GM20000 (cell line): ENCODE results near the gene ADGRG6.

Experiments
- DNase-seq: peaks from one replicate; pipeline ENCODE4 v3.0.0; 2012; ENCODE audit warnings: low spot score
- CTCF ChIP-seq: IDR thresholded peaks from 2 replicates; pipeline ENCODE4 v1.5.1; 2012; ENCODE audit warnings: mild to moderate bottlenecking, control low read depth; ENCODE audit errors: extremely low read depth, missing control alignments

Gene ADGRG6

GRCh38 chr6:142411145-142411544 lies 109.3 kb downstream of the ADGRG6 start:
- DNase-seq, result no peak
- TF ChIP-seq CTCF, result no peak

GRCh38 chr6:142412241-142412640 lies 110.4 kb downstream of the ADGRG6 start:
- no peak for TF ChIP-seq CTCF
- DNase-seq, result no peak

- no peak for DNase-seq
- TF ChIP-seq CTCF, result no peak
These were observed 110.9 kb downstream of the ADGRG6 start for GRCh38 chr6:142412658-142413057.

- no peak for TF ChIP-seq CTCF
- DNase-seq, result no peak
These were observed 111.3 kb downstream of the ADGRG6 start for GRCh38 chr6:142413111-142413510.

GRCh38 chr6:142414462-142415250 lies 112.8 kb downstream of the ADGRG6 start:
- DNase-seq, result no peak
- TF ChIP-seq CTCF, result no peak

- no peak for TF ChIP-seq CTCF
- no peak for DNase-seq
These were observed 114.4 kb downstream of the ADGRG6 start for GRCh38 chr6:142416179-142416578.

- no peak for DNase-seq
- no peak for TF ChIP-seq CTCF
These were observed 114.9 kb downstream of the ADGRG6 start for GRCh38 chr6:142416686-142417085.
